HG03432 (cell line): ENCODE results near the gene PDCL2.
A peak's percentile ranks its signal among the peaks of the same experiment; 100 is the strongest.
"Not testable (repeated sequence)": the region's sequence is repeated elsewhere in the genome, so short reads cannot be mapped to it uniquely, and the experiment has no call there.

ENCODE experiments used
- ATAC-seq: cut with Tn5 transposase; IDR thresholded peaks from one replicate; pipeline ENCODE4 v1.9.1; 2021; ENCODE audit warnings: mild to moderate bottlenecking, moderate library complexity; ENCODE audit not compliant: unreplicated experiment

PDCL2 gene

GRCh38 chr4:55592014-55592413, at the start of gene PDCL2:
PDCL2 (minus strand) TSS chr4:55592245; CDS start chr4:55592109, 136 bp downstream.
- no peak for ATAC-seq

- no peak for ATAC-seq
These were observed 45.3 kb upstream of the PDCL2 start for GRCh38 chr4:55637272-55637820.

GRCh38 chr4:55636656-55636999, 44.6 kb upstream of the PDCL2 start:
- no peak for ATAC-seq

DNA sequence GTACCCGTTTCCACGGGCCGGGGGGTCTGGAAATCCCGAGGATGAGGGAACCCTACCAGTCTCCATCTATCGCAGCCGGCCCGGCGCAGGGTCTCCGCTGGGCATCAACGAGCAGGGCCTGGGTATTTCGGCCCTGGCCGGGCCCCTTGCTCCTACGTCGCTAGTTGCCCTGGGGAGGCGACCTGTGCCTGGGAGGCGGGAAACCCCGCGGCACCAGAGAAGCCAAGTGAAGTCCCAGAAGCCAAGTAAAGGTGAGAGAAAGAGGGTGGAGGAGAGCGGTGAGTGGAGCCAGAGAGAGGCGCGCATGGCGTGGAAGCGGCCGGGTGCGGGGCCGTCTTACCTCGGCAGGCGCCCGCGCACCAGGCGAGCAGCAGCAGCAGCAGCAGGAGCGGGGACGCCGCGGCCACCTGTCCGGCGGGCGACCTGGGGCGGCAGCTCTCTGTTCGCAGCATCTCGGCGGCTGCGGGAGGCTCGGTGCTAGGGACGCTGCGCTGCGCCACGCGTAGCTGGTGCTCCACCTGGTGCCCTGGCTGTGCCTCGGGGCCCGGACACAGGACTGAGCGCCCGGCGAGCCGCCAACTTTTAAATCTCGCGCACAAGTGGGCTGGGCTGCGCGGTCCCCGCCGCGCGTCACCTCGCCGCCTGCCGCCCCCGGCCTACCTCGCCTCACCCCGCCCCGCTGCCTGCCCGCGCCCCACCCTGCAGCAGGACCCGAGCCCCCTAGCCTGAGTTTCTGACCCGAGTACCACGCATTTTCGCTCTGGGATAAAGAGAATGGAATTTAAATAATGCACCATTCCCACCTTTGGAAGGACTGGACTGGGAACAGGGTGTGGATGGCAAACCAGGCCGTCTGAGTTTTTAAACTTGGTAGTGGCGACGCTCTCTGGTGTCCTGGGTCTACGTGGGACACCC, 44.0 kb upstream of the PDCL2 start, which contains the start of gene NMU:
TSS of gene NMU (minus strand) at position 558 of the 915 bp plus-strand sequence. CDS start at position 452, 106 bp downstream.
- peak; percentile 83 for ATAC-seq

- ATAC-seq = peak; percentile 20
These were observed 43.2 kb upstream of the PDCL2 start for GRCh38 chr4:55635282-55635681.

- ATAC-seq = no peak
These were observed 42.5 kb upstream of the PDCL2 start for GRCh38 chr4:55634417-55635128.

GRCh38 chr4:55633903-55634302, 41.9 kb upstream of the PDCL2 start:
- no peak for ATAC-seq

DNA sequence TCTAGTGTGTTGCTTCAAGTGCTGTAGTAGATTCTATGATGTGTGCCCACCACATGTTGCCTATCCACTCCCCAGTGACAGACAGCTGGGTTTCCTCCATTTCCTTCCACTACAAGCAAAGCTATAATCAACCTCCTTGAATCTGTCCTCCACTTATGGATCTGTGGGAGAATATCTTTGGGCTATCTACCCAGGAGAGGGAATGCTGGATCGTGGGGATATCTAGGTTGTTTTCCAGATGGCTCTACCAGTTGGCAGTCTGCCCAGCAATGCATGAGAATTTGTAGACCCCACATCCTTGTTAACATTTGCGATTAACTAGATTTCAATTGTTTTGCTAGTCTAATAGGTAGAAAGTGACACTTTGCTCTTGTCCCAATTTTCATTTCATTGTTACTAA, 33.8 kb upstream of the PDCL2 start:
- no peak for ATAC-seq

GRCh38 chr4:55624063-55624462, 32.0 kb upstream of the PDCL2 start:
- not testable (repeated sequence) for ATAC-seq

- ATAC-seq = no peak
These were observed 26.6 kb upstream of the PDCL2 start for GRCh38 chr4:55618546-55619143.

DNA sequence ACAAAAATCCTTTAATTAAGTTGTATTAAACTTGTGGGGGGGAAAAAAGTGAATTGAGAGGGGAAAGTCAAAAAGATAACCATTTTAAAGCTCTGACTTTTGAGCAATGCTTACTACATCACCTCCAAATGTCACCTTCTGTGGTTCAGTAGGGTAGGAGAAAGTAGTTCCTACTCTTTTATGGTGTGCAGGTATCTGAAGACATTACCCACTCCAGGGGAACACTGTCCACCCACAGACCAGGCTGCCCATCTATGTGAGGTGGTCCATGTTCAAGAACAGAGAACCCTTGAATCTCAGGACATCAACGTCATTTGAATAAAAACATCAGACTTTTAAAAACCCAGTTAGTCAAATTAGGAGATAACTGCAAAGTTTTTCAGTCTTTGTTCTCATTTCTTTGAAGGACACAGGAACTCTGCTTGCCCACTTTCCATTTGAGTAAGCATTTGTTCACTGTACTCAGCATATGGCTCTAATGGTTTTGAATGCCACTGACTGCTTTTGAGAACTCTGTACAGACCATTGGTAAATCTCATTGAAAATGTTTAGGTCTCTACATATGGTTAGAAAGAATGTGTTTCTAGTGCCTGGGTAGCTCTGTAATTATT, 25.6 kb upstream of the PDCL2 start:
- peak; percentile 100 for ATAC-seq

GRCh38 chr4:55615008-55615407, 23.0 kb upstream of the PDCL2 start:
- no peak for ATAC-seq

DNA sequence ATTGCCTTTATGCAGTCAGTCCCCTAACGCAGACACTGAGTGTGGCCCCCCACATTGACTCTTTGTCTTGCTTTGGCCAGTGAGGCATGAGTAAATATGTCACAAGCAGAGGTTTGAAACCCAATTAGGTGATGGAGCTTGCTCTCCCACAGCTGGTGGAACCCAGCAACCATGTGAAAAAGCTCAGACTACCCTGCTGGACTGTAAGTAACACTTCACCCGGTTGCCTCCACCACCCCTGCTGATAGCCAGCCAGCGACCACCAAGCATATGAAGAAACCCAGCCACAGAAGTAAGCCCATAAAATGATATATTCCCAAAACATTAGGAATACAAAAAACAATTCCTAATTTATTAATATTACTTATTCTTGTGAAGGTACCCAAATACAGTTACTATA, 21.6 kb upstream of the PDCL2 start:
- no peak for ATAC-seq

DNA sequence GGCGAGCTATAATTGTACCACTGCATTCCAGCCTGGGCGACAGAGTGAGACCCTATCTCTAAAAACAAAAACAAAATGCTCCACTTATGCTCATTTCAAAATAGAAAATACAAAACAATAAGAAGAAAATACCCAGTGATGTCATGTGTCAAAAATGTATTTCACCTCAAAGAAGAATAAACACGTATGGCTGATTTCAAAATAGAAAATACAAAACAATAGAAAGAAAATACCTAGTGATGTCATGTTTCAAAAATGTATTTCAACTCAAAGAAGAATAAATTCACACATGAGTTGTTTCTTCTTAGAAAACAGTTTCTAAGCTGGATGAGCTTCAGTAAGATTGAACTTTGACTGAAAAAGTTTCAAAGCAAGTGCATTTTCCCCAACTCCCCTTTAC, 20.3 kb upstream of the PDCL2 start:
- no peak for ATAC-seq

DNA sequence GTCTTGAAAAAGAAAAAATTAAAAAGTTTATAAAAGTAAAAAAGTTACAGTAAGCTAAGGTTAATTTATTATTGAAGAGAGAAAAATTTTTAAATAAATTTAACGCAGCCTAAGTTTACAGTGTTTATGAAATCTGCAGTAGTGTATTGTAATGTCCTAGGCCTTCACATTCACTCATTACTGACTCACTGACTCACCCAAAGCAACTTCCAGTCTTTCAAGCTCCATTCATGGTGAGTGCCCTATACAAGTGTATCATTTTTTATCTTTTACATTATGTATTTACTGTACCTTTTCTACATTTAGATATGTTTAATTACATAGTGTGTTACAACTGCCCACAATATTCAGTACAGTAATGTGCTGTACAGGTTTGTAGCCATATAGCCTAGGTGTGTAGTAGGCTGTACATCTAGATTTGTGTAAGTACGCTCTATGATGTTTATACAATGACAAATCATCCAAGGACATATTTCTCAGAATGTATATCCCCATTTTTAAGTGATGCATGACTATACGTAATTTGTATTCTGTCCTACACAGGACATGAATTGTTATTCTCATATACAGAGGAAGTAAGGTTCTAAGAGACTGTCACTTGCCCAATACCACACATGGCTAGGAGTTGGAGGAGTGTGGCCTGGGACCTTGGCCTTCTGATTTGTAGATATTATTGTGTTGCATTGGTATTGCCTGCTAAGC, 19.5 kb upstream of the PDCL2 start:
- no peak for ATAC-seq

- ATAC-seq = no peak
These were observed 18.3 kb upstream of the PDCL2 start for GRCh38 chr4:55610381-55610780.

DNA sequence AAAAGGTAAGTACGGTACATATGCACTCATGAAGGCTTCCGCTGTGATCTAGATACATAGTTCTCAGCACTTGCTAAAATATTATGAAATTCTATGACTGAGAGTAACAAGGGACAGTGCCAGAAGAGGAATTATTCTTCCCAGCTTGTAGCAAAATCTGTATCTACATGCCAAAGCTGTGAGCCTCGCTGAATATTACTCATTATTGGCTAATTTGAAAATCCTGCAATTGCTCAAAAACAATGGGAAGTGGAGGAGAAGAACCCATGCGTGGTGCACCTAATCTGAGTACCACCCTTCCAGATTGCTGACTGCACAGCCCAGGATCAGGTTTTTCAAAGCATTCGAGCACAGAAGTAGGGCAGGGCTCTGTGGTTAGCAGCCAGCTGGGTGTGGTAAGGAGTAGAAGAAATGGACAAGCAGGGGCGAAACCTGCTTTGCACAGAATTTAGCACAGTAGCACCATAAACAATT, 17.4 kb upstream of the PDCL2 start:
- no peak for ATAC-seq

DNA sequence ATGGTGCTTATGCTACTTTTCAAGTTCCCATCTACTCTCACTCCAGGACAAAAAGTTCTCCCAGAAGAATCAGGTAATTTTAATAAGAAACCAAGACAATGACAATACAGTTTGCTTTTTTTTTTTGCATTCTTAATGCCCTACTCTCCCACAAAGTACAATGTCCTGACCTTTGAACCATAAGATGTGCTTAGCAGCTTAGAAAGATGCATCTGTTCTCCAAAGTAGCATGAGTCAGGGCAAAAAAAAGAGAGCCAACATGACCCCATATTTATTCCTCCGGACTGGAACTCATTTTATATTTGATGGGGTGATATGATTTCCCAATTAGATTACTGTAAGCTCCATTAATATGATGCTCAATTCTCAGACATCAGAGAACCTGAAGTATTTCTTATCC, 16.5 kb upstream of the PDCL2 start:
- no peak for ATAC-seq

DNA sequence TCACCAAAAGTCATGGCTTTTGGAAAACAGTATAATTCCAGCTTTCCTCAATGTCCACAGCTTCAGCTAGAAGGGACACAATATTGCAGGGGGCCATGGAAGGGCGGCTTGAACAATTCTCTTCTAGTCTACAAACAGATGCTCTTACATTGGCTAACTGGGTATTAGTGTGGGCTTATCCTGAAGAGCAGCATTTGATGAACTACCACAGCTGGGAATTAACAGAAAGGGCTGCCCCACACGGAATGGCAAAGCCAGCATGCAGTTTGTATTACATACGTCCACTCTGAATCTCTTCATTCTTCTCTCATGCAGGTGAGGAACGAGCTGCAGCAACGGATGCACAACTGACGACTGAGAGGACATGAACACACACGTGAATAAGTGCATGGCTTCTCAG, 13.0 kb upstream of the PDCL2 start:
- ATAC-seq = no peak

DNA sequence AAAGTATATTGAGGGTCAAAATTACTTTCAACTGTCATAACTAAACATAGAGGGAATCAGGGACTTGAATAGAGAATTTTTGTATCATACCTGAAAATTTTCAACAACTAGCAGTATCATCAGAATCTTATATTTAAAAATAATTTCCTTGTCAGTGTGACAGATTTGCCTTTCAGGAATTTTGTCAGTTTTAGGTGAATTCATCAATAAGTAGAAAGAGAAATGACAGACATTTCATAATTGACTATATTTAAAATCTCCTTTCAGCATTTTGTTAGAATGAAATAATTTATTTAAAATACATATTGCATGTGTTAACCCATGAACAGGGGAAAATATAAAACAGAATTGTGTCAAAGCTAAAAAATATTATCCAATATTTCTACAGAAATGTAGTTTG, 8.6 kb upstream of the PDCL2 start:
- ATAC-seq = no peak
